ENCODE results near the gene MYH10. TPM values are rescaled to one million over a fixed set of nuclear protein-coding genes. Genes with fewer than 3 reads are reported as not detected.

Gene MYH10
- total RNA-seq, 1 donor from 2014 or later: 83.3 TPM

DNA sequence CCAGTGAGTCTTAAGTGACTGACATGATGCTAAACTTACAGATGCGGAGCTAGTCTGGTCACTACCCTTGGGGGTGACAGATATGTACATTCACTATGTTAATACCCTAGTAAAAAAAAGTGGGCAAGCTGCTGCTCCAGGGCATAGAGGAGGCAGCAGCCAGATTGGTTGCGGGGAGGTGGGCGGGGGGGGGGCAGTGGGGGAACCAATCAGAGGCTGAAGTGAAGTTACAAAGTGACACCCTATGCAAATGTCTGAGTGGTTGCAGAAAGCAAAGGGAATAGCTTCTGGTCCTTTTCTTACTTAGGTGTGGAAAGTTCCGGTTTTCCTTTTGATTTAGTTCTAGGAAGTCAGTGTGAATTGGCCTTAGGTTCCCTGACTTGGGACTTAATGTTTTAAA lies 182.7 kb downstream of the MYH10 start:
- ATAC-seq: no peak
- intact Hi-C loops (cut with DNase I): no loop called here
- DNase-seq: no peak
- Histone ChIP-seq H3K36me3 (peaks cover 95% of the 10 kb centered on the region), H3K9me3 (no peaks in the 10 kb centered on the region), H3K27ac (peak overlapping the region; percentile 54), H3K4me3 (no peak overlapping the region), H3K4me1 (peaks cover 31% of the 10 kb centered on the region), H3K27me3 (ENCODE audit: low read depth) (no peaks in the 10 kb centered on the region)
- TF ChIP-seq, protein P1, sequence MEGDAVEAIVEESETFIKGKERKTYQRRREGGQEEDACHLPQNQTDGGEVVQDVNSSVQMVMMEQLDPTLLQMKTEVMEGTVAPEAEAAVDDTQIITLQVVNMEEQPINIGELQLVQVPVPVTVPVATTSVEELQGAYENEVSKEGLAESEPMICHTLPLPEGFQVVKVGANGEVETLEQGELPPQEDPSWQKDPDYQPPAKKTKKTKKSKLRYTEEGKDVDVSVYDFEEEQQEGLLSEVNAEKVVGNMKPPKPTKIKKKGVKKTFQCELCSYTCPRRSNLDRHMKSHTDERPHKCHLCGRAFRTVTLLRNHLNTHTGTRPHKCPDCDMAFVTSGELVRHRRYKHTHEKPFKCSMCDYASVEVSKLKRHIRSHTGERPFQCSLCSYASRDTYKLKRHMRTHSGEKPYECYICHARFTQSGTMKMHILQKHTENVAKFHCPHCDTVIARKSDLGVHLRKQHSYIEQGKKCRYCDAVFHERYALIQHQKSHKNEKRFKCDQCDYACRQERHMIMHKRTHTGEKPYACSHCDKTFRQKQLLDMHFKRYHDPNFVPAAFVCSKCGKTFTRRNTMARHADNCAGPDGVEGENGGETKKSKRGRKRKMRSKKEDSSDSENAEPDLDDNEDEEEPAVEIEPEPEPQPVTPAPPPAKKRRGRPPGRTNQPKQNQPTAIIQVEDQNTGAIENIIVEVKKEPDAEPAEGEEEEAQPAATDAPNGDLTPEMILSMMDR (IDR thresholded peaks at IDR 0.05): no peak

DNA sequence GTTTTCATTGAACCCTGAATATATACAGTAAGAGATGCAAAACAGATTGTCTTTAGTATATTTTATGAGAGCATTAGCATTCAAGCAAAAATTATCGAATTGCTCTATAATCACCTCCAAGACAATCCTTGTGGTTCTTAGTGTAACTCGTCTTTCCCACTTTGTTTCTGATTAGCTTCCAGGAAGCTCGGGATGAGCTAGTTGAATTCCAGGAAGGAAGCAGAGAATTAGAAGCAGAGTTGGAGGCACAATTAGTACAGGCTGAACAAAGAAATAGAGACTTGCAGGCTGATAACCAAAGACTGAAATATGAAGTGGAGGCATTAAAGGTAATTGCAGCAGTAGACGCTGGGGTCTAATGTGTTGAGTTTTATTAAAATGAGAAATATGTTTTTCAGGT lies 185.0 kb downstream of the MYH10 start:
- no peak for DNase-seq
- intact Hi-C loops (cut with DNase I): no loop called here
- peak overlapping the region; percentile 20 for H3K4me3 ChIP-seq
- peak overlapping the region; percentile 69 for H3K27ac ChIP-seq
- no peaks in the 10 kb centered on the region for H3K27me3 ChIP-seq (ENCODE audit: low read depth)
- H3K4me1 ChIP-seq: peaks cover 42% of the 10 kb centered on the region
- peaks cover 77% of the 10 kb centered on the region for H3K36me3 ChIP-seq
- no peak for ATAC-seq
- TF ChIP-seq, protein P1 (IDR thresholded peaks at IDR 0.05): no peak
- no peaks in the 10 kb centered on the region for H3K9me3 ChIP-seq

DNA sequence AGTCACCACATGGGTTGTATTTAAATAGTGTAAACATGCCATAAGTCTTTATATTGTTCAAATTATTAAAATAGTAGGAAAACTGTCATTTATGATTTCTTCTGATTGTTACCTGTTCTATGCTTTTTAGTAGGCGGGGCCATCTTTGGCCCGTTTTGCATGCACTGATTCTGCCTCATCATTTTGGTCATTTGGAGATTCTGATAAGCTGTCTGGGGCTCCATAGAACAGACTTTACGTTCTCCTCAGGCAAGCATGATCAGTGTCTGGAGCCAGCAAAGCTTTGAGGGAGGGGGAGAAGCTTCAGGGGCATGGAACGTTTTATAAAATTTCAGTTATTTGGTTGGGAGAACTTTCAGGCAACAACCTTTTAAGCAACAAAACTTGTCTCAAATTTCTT lies 186.0 kb downstream of the MYH10 start:
- Histone ChIP-seq H3K27me3 (ENCODE audit: low read depth) (no peaks in the 10 kb centered on the region), H3K27ac (no peak overlapping the region), H3K9me3 (no peaks in the 10 kb centered on the region), H3K4me1 (peaks cover 46% of the 10 kb centered on the region), H3K4me3 (no peak overlapping the region), H3K36me3 (peaks cover 72% of the 10 kb centered on the region)
- no peak for ATAC-seq
- DNase-seq: no peak
- TF ChIP-seq, protein P1 (IDR thresholded peaks at IDR 0.05): no peak
- intact Hi-C loops (cut with DNase I): no loop called here

DNA sequence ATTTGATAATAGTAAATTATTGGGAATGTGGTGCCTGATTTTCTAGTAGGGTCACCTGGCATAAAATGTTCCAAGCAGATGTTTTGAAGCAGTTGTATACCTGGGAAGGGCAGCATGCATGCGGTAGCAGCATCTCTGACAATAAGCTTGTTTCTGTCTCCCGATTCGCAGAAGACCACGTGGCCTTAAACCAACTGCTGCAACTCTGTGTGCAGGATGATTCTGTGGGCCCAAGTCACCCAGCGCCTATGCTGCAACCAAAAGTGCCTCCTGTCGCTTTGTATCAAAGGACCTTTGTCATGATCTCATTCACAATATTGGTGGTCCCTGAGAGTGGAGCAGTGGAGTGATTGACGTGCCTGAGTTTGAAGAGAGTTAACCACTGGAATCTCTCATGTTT lies 186.8 kb downstream of the MYH10 start:
- intact Hi-C loops (cut with DNase I): no loop called here
- DNase-seq (no peak), ATAC-seq (no peak)
- TF ChIP-seq, protein P1 (IDR thresholded peaks at IDR 0.05): no peak
- Histone ChIP-seq H3K27me3 (ENCODE audit: low read depth) (no peaks in the 10 kb centered on the region), H3K4me3 (no peak overlapping the region), H3K36me3 (peaks cover 69% of the 10 kb centered on the region), H3K4me1 (peaks cover 46% of the 10 kb centered on the region), H3K9me3 (no peaks in the 10 kb centered on the region), H3K27ac (no peak overlapping the region)

DNA sequence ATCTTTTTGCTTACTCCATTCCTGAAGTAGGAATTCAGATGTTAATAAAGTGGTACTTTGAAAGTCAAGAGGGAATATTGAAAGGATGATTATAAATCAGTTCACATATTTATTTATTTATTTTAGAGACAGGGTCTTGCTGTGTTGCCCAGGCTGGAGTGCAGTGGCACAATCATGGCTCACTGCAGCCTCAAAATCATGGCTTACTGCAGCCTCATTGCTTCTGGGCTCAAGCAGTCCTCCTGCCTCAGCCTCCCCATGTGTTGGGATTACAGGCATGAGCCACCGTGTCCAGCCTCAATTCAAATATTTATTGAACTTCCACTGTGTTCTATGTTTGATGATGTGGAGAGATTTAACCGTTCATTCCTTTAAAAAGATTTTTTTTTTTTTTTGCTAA lies 188.2 kb downstream of the MYH10 start:
- Histone ChIP-seq H3K9me3 (no peaks in the 10 kb centered on the region), H3K27me3 (ENCODE audit: low read depth) (no peaks in the 10 kb centered on the region), H3K27ac (no peak overlapping the region), H3K4me3 (no peak overlapping the region), H3K4me1 (peaks cover 57% of the 10 kb centered on the region), H3K36me3 (peaks cover 66% of the 10 kb centered on the region)
- TF ChIP-seq, protein P1 (IDR thresholded peaks at IDR 0.05): no peak
- intact Hi-C loops (cut with DNase I): no loop called here
- ATAC-seq (no peak), DNase-seq (no peak)

DNA sequence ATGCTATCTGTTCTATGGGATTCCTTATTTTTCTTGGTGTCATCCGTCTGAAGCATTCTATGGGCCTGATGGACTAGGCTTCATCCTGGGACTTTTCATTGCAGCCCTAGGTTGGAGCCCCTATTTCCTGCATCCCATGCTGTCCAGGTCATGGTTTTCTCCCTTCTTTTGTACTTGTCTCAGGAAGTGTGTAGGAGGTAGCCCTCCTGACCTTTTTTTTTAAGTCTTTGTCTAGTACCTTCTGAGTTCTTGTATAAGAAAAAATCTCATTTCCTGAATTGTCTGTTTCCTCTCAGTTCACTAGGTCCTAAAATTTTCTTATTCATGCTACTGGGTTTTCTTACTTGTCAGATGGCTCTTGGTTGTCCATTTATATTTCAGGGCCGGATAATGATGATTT lies 188.8 kb downstream of the MYH10 start:
- no peak overlapping the region for H3K4me3 ChIP-seq
- ATAC-seq: peak in 1 of 2 donors; percentile 29
- no peak for DNase-seq
- H3K9me3 ChIP-seq: no peaks in the 10 kb centered on the region
- H3K4me1 ChIP-seq: peaks cover 60% of the 10 kb centered on the region
- TF ChIP-seq, protein P1 (IDR thresholded peaks at IDR 0.05): no peak
- H3K27ac ChIP-seq: no peak overlapping the region
- no peaks in the 10 kb centered on the region for H3K27me3 ChIP-seq (ENCODE audit: low read depth)
- H3K36me3 ChIP-seq: peaks cover 60% of the 10 kb centered on the region
- intact Hi-C loops (cut with DNase I): no loop called here

Data from lower lobe of right lung (tissue), 2 donors.